Endothelial cell (in vitro differentiated cells): ENCODE data around the gene NUMA1. TPM values are rescaled to one million over a fixed set of nuclear protein-coding genes. Genes with fewer than 3 reads are reported as not detected.

Source experiments
- DNase-seq: peaks from one replicate; pipeline ENCODE4 v3.0.0; 2021; ENCODE audit warnings: low spot score
- H3K27ac Mint-ChIP-seq: one replicate; pipeline ENCODE4 v1.8.0; 2021; ENCODE audit warnings: mixed read lengths, inconsistent platforms; ENCODE audit not compliant: unreplicated experiment
- H3K27me3 Mint-ChIP-seq: one replicate; pipeline ENCODE4 v1.8.0; 2021; ENCODE audit warnings: mild to moderate bottlenecking, moderate library complexity, mixed read lengths, inconsistent platforms; ENCODE audit not compliant: unreplicated experiment
- H3K36me3 Mint-ChIP-seq: one replicate; pipeline ENCODE4 v1.8.0; 2021; ENCODE audit warnings: mild to moderate bottlenecking, low read depth, mixed read lengths, inconsistent platforms; ENCODE audit not compliant: unreplicated experiment
- H3K4me1 Mint-ChIP-seq: one replicate; pipeline ENCODE4 v1.8.0; 2021; ENCODE audit warnings: mild to moderate bottlenecking, mixed read lengths, inconsistent platforms; ENCODE audit not compliant: unreplicated experiment
- H3K4me3 Mint-ChIP-seq: one replicate; pipeline ENCODE4 v1.8.0; 2021; ENCODE audit warnings: mild to moderate bottlenecking, mixed read lengths, inconsistent platforms; ENCODE audit not compliant: unreplicated experiment
- H3K9me3 Mint-ChIP-seq: one replicate; pipeline ENCODE4 v1.8.0; 2021; ENCODE audit warnings: mixed read lengths, inconsistent platforms; ENCODE audit not compliant: unreplicated experiment
- CTCF ChIP-seq: fragments of 200-600 bp; sonication (generic); IDR thresholded peaks from one replicate; pipeline ENCODE4 v1.5.0; 2021; ENCODE audit warnings: antibody characterized with exemption; ENCODE audit not compliant: unreplicated experiment
- total RNA-seq: library from RNA; stranded (reverse); fragmentation: NEBNext Ultra II Directional; extraction: Animal tissue kit (Norgen Biotek cat#: 25700); gene quantifications from one replicate; pipeline ENCODE4 v1.2.1, GENCODE V29; 2021; ENCODE audit not compliant: unreplicated experiment

The NUMA1 gene
- total RNA-seq, 1 donor from 2014 or later = 173 TPM

- Mint-ChIP-seq H3K36me3 (peaks cover 24% of the 10 kb centered on the region), H3K9me3 (no peaks in the 10 kb centered on the region), H3K4me3 (peak within 1 kb of the TSS; percentile 82), H3K27ac (peak within 1 kb of the TSS; percentile 97), H3K27me3 (peaks cover 24% of the 10 kb centered on the region), H3K4me1 (peaks cover 31% of the 10 kb centered on the region)
- DNase-seq = peak; percentile 23
- no peak for TF ChIP-seq CTCF
Observed at GRCh38 chr11:71998649-71999310, 81.6 kb downstream of the NUMA1 start, which contains the start of gene IL18BP. TSS of gene IL18BP (plus strand) at chr11:71998909. CDS start at chr11:71999985, 1,076 bp downstream.

GRCh38 chr11:71998061-71998460 lies 82.3 kb downstream of the NUMA1 start:
- Mint-ChIP-seq H3K9me3 (no peaks in the 10 kb centered on the region), H3K27ac (peak overlapping the region; percentile 97)

GRCh38 chr11:71997594-71997993 lies 82.7 kb downstream of the NUMA1 start:
- Mint-ChIP-seq H3K9me3 (no peaks in the 10 kb centered on the region), H3K27me3 (peaks cover 20% of the 10 kb centered on the region), H3K27ac (no peak overlapping the region), H3K36me3 (peaks cover 24% of the 10 kb centered on the region), H3K4me1 (peaks cover 31% of the 10 kb centered on the region), H3K4me3 (no peak overlapping the region)
- TF ChIP-seq CTCF = no peak
- DNase-seq = no peak

More at GRCh38 chr11:71998061-71998460, 82.3 kb downstream of the NUMA1 start:
- H3K4me3 Mint-ChIP-seq = no peak overlapping the region
- peaks cover 26% of the 10 kb centered on the region for H3K36me3 Mint-ChIP-seq
- DNase-seq = no peak
- no peak for TF ChIP-seq CTCF
- H3K27me3 Mint-ChIP-seq = peaks cover 20% of the 10 kb centered on the region
- peaks cover 31% of the 10 kb centered on the region for H3K4me1 Mint-ChIP-seq

GRCh38 chr11:71996946-71997345 lies 83.4 kb downstream of the NUMA1 start:
- TF ChIP-seq CTCF = no peak
- Mint-ChIP-seq H3K27me3 (peaks cover 18% of the 10 kb centered on the region), H3K4me3 (no peak overlapping the region), H3K9me3 (no peaks in the 10 kb centered on the region), H3K36me3 (peaks cover 18% of the 10 kb centered on the region), H3K27ac (no peak overlapping the region), H3K4me1 (peaks cover 27% of the 10 kb centered on the region)
- DNase-seq = no peak

DNA sequence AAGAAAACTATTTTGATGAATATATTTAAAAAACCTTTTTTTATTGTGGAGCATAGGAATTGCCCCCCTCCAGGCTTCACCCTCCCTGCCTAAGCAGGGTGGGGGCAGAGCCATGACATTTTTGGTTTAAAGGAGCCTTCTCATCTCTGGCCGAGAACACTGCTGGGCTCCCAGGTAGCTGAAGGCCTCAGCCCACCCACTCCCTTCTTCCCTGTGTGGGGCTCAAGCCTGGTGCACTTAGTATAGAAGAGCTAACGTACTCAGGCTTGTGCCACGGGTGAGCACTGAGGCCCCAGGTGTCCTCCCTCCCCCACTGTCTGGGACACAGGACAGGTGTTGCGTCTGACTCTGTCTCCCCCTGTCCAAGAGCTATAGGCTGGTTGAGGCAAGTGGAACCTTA lies 83.8 kb downstream of the NUMA1 start:
- Mint-ChIP-seq H3K9me3 (no peaks in the 10 kb centered on the region), H3K36me3 (peaks cover 16% of the 10 kb centered on the region), H3K4me1 (peaks cover 26% of the 10 kb centered on the region), H3K27me3 (peaks cover 14% of the 10 kb centered on the region), H3K4me3 (no peak overlapping the region), H3K27ac (no peak overlapping the region)
- DNase-seq = no peak
- TF ChIP-seq CTCF = no peak
